Measurements from ENCODE around the gene CELA2A.

Gene CELA2A

GRCh38 chr1:15420853-15421465 is 35.6 kb upstream of the CELA2A start:
- DNase-seq (ENCODE audit: low spot score) = no peak
- TF ChIP-seq CTCF (IDR thresholded peaks at IDR 0.05; ENCODE audit: poor library complexity, severe bottlenecking) = peak; percentile 5

GRCh38 chr1:15422871-15423270 is 33.7 kb upstream of the CELA2A start:
- no peak for TF ChIP-seq CTCF (IDR thresholded peaks at IDR 0.05; ENCODE audit: poor library complexity, severe bottlenecking)
- H3K27me3 ChIP-seq (ENCODE audit: insufficient read depth, poor library complexity, severe bottlenecking) = no peaks in the 10 kb centered on the region
- H3K9me3 ChIP-seq (ENCODE audit: severe bottlenecking) = no peaks in the 10 kb centered on the region
- H3K36me3 ChIP-seq (ENCODE audit: low read depth) = peaks cover 57% of the 10 kb centered on the region
- DNase-seq (ENCODE audit: low spot score) (no peak), ATAC-seq (ENCODE audit: low read depth) (no peak)
- peaks cover 31% of the 10 kb centered on the region for H3K4me1 ChIP-seq (ENCODE audit: insufficient read depth, poor library complexity, severe bottlenecking)
- H3K4me3 ChIP-seq (ENCODE audit: severe bottlenecking) = no peak overlapping the region
- H3K27ac ChIP-seq (ENCODE audit: poor library complexity, severe bottlenecking) = no peak overlapping the region

More at GRCh38 chr1:15420853-15421465, 35.6 kb upstream of the CELA2A start:
- Histone ChIP-seq H3K4me1 (ENCODE audit: insufficient read depth, poor library complexity, severe bottlenecking) (peaks cover 44% of the 10 kb centered on the region), H3K4me3 (ENCODE audit: severe bottlenecking) (no peak overlapping the region), H3K9me3 (ENCODE audit: severe bottlenecking) (no peaks in the 10 kb centered on the region), H3K27me3 (ENCODE audit: insufficient read depth, poor library complexity, severe bottlenecking) (no peaks in the 10 kb centered on the region), H3K27ac (ENCODE audit: poor library complexity, severe bottlenecking) (no peak overlapping the region), H3K36me3 (ENCODE audit: low read depth) (peaks cover 38% of the 10 kb centered on the region)
- no peak for ATAC-seq (ENCODE audit: low read depth)

GRCh38 chr1:15423355-15424077 is 33.0 kb upstream of the CELA2A start:
- Histone ChIP-seq H3K9me3 (ENCODE audit: severe bottlenecking) (no peaks in the 10 kb centered on the region), H3K36me3 (ENCODE audit: low read depth) (peaks cover 62% of the 10 kb centered on the region), H3K27me3 (ENCODE audit: insufficient read depth, poor library complexity, severe bottlenecking) (no peaks in the 10 kb centered on the region), H3K27ac (ENCODE audit: poor library complexity, severe bottlenecking) (no peak overlapping the region), H3K4me3 (ENCODE audit: severe bottlenecking) (no peak overlapping the region), H3K4me1 (ENCODE audit: insufficient read depth, poor library complexity, severe bottlenecking) (peaks cover 25% of the 10 kb centered on the region)
- DNase-seq (ENCODE audit: low spot score) = no peak
- no peak for ATAC-seq (ENCODE audit: low read depth)
- no peak for TF ChIP-seq CTCF (IDR thresholded peaks at IDR 0.05; ENCODE audit: poor library complexity, severe bottlenecking)

- no peak for DNase-seq (ENCODE audit: low spot score)
- Histone ChIP-seq H3K9me3 (ENCODE audit: severe bottlenecking) (no peaks in the 10 kb centered on the region), H3K27ac (ENCODE audit: poor library complexity, severe bottlenecking) (no peak overlapping the region)
Measured at GRCh38 chr1:15424146-15424667, 32.3 kb upstream of the CELA2A start.

More at GRCh38 chr1:15424146-15424667, 32.3 kb upstream of the CELA2A start:
- no peak for TF ChIP-seq CTCF (IDR thresholded peaks at IDR 0.05; ENCODE audit: poor library complexity, severe bottlenecking)
- ATAC-seq (ENCODE audit: low read depth) = no peak
- H3K4me3 ChIP-seq (ENCODE audit: severe bottlenecking) = no peak overlapping the region
- H3K27me3 ChIP-seq (ENCODE audit: insufficient read depth, poor library complexity, severe bottlenecking) = no peaks in the 10 kb centered on the region
- peaks cover 18% of the 10 kb centered on the region for H3K4me1 ChIP-seq (ENCODE audit: insufficient read depth, poor library complexity, severe bottlenecking)
- peaks cover 62% of the 10 kb centered on the region for H3K36me3 ChIP-seq (ENCODE audit: low read depth)

All from RWPE2 (cell line).